HepG2 (cell line): ENCODE measurements around the gene KCNF1. TPM values are rescaled to one million over a fixed set of nuclear protein-coding genes. Genes with fewer than 3 reads are reported as not detected.

Experiments
- ATAC-seq: fragments of 200-7000 bp; cut with Tn5 transposase; 3 replicates; pipeline ENCODE4 v1.9.1; 2020; ENCODE audit warnings: mild to moderate bottlenecking, moderate library complexity
- BruUV-seq: library from RNA; stranded (reverse); fragments of 400-500 nt; replicated peaks from 2 replicates; lab custom pipeline; 2021; lab: Mats Ljungman, UMichigan
- CTCF ChIA-PET: fragments of 300-600 bp; formaldehyde crosslinking; extraction: SDS; loops from one replicate; lab custom pipeline; 2021; ENCODE audit warnings: low total read pairs, inconsistent platforms, low intra/inter-chr PET ratio; lab: Yijun Ruan, JAX
- POLR2A ChIA-PET: fragments of 350-600 bp; sonication (Branson Sonifier 250); formaldehyde crosslinking; loops from one replicate; lab custom pipeline; 2020; ENCODE audit warnings: antibody characterized with exemption, inconsistent platforms; lab: Yijun Ruan, JAX
- DNase-seq: peaks from one replicate; pipeline ENCODE4 v3.0.0-alpha.2; 2015; ENCODE audit warnings: low spot score
- FAIRE-seq: peaks from 3 replicates; lab custom pipeline; 2011; peaks lifted over from hg19 to GRCh38; lab: Jason Lieb, UNC
- H2AFZ ChIP-seq: one replicate; pipeline ENCODE4 v1.6.1; 2011; ENCODE audit warnings: low read length, inconsistent platforms
- H3K27ac ChIP-seq: fragments of 300-600 bp; 3 replicates; pipeline ENCODE4 v1.8.0; 2011; ENCODE audit warnings: mixed run types, mild to moderate bottlenecking, mixed read lengths, low read length, inconsistent platforms; ENCODE audit not compliant: insufficient read depth; ENCODE audit errors: extremely low read length
- H3K27me3 ChIP-seq, 2 experiments: fragments of 200-600 bp in 1 of 2; 2 replicates in 1 of 2; 3 replicates in 1 of 2; pipeline versions ENCODE4 v1.6.0 to v1.8.0; 2011; ENCODE audit warnings: low read length in 2 of 2, mild to moderate bottlenecking in 2 of 2, moderate library complexity in 2 of 2, inconsistent platforms in 1 of 2; ENCODE audit not compliant: insufficient read depth in 2 of 2, control insufficient read depth in 1 of 2
- H3K36me3 ChIP-seq, 2 experiments: fragments of 200-600 bp in 1 of 2; replicated peaks in 1 of 2; 2 replicates in 1 of 2; 3 replicates in 1 of 2; pipeline versions ENCODE4 v1.5.1 to v1.8.0; 2011; ENCODE audit warnings: low read length in 2 of 2, inconsistent platforms in 1 of 2; ENCODE audit not compliant: insufficient read depth in 2 of 2, control insufficient read depth in 1 of 2
- H3K4me1 ChIP-seq: 2 replicates; pipeline ENCODE4 v1.5.1; 2012; ENCODE audit warnings: low read length, inconsistent platforms; ENCODE audit not compliant: insufficient read depth
- H3K4me2 ChIP-seq: 2 replicates; pipeline ENCODE4 v1.6.0; 2011; ENCODE audit warnings: low read depth, low read length, inconsistent platforms
- H3K4me3 ChIP-seq, 3 experiments: fragments of 200-600 bp in 1 of 3; sonication (generic), shearing (Covaris generic) in 1 of 3; replicated peaks in 1 of 3; 2 replicates each; pipeline ENCODE4 v1.5.1; 2011 to 2016; ENCODE audit warnings: low read length in 3 of 3, inconsistent platforms in 2 of 3, low read depth in 2 of 3, mild to moderate bottlenecking in 2 of 3, control low read depth in 1 of 3, mixed read lengths in 1 of 3; ENCODE audit not compliant: insufficient read depth in 1 of 3
- H3K79me2 ChIP-seq: one replicate; pipeline ENCODE4 v1.6.1; 2011; ENCODE audit warnings: low read length, inconsistent platforms; ENCODE audit not compliant: insufficient read depth
- H3K9ac ChIP-seq: 2 replicates; pipeline ENCODE4 v1.6.0; 2011; ENCODE audit warnings: mild to moderate bottlenecking, low read depth, low read length, inconsistent platforms; ENCODE audit not compliant: insufficient read depth
- H3K9me3 ChIP-seq: 2 replicates; pipeline ENCODE4 v1.5.1; 2012; ENCODE audit warnings: mild to moderate bottlenecking, low read length
- H4K20me1 ChIP-seq: 2 replicates; pipeline ENCODE4 v1.6.0; 2011; ENCODE audit warnings: inconsistent platforms, mild to moderate bottlenecking, low read length, moderate library complexity; ENCODE audit not compliant: insufficient read depth
- BCLAF1 ChIP-seq: fragments of 450-650 bp; IDR thresholded peaks from 2 replicates; pipeline ENCODE4 v1.6.1; 2017; ENCODE audit warnings: mild to moderate bottlenecking
- CBX5 ChIP-seq: sonication (generic); formaldehyde crosslinking; IDR thresholded peaks from 2 replicates; pipeline ENCODE4 v1.4.0; 2020; ENCODE audit warnings: missing genetic modification reagents, borderline replicate concordance
- CSRNP1 ChIP-seq: sonication (generic); formaldehyde crosslinking; IDR thresholded peaks from 2 replicates; pipeline ENCODE4 v1.8.1; 2023; ENCODE audit warnings: mild to moderate bottlenecking, missing genetic modification reagents
- HCFC1 ChIP-seq: fragments of 150-350 bp; IDR thresholded peaks from 2 replicates; pipeline ENCODE4 v1.6.1; 2014; ENCODE audit warnings: low read depth, low read length
- HDAC6 ChIP-seq: fragments of 200-600 bp; sonication (generic); IDR thresholded peaks from 2 replicates; pipeline ENCODE4 v1.7.0; 2017; ENCODE audit warnings: mild to moderate bottlenecking, antibody characterized with exemption, low read length, low read depth
- PAWR ChIP-seq: sonication (generic); formaldehyde crosslinking; IDR thresholded peaks from 2 replicates; pipeline ENCODE4 v1.4.0; 2020; ENCODE audit warnings: missing genetic modification reagents, mild to moderate bottlenecking, borderline replicate concordance
- SMAD9 ChIP-seq: sonication (generic); formaldehyde crosslinking; IDR thresholded peaks from 2 replicates; pipeline ENCODE4 v1.5.1; 2020; ENCODE audit warnings: mild to moderate bottlenecking, missing genetic modification reagents
- SP4 ChIP-seq: sonication (generic); formaldehyde crosslinking; IDR thresholded peaks from 2 replicates; pipeline ENCODE4 v1.8.1; 2023; ENCODE audit warnings: mild to moderate bottlenecking, missing genetic modification reagents
- TCF7 ChIP-seq: sonication (generic); IDR thresholded peaks from 2 replicates; pipeline ENCODE4 v1.6.1; 2016; ENCODE audit warnings: antibody characterized with exemption, low read depth
- YEATS4 ChIP-seq: sonication (generic); formaldehyde crosslinking; IDR thresholded peaks from 2 replicates; pipeline ENCODE4 v1.4.0; 2020; ENCODE audit warnings: missing genetic modification reagents, borderline replicate concordance
- ZFP36 ChIP-seq: fragments of 150-350 bp; IDR thresholded peaks from 2 replicates; pipeline ENCODE4 v1.6.1; 2018; ENCODE audit warnings: borderline replicate concordance, low read length, low read depth; ENCODE audit not compliant: partially characterized antibody
- ZFP82 ChIP-seq: sonication (generic); formaldehyde crosslinking; IDR thresholded peaks from 2 replicates; pipeline ENCODE4 v1.5.1; 2020; ENCODE audit warnings: mild to moderate bottlenecking, missing genetic modification reagents, borderline replicate concordance
- ZNF550 ChIP-seq: sonication (generic); formaldehyde crosslinking; IDR thresholded peaks from 2 replicates; pipeline ENCODE4 v1.4.0; 2020; ENCODE audit warnings: mild to moderate bottlenecking, missing genetic modification reagents, borderline replicate concordance
- WGBS: methylation state at CpG from one replicate; pipeline ENCODE4 v1.1.6; 2017; ENCODE audit warnings: low lambda C conversion rate; 5-methylcytosine and 5-hydroxymethylcytosine counted together
- in situ Hi-C: cut with HindIII; loops from 2 replicates; pipeline ENCODE4 v1.10.0; 2017; ENCODE audit warnings: low pct_unique_long_range_greater_than_20kb; ENCODE audit not compliant: extremely low pct_ligation_motif_present
- intact Hi-C: fragments of 100-400 bp; cut with micrococcal nuclease; formaldehyde crosslinking; loops from one replicate; pipeline ENCODE4 v1.10.0; 2022; ENCODE audit not compliant: unreplicated experiment
- polyA plus RNA-seq, 8 experiments: library from polyadenylated mRNA; depleted of rRNA in 3 of 8; stranded (reverse) in 7 of 8; unstranded in 1 of 8; fragments of >200 nt; fragmentation: Illumina TruSeq in 4 of 8; extraction: Trizol in 4 of 8; gene quantifications; 2 replicates each; pipeline versions ENCODE4 v1.2.1 to v1.2.3, GENCODE V29; 2011 to 2016; ENCODE audit warnings: low read depth in 4 of 8, missing spikeins in 1 of 8, mixed read lengths in 1 of 8; ENCODE audit not compliant: insufficient read depth in 1 of 8
- total RNA-seq, 5 experiments: library from RNA; depleted of rRNA; stranded (reverse); fragments of >200 nt; fragmentation: Illumina TruSeq; extraction: Trizol; gene quantifications; 2 replicates each; pipeline ENCODE4 v1.2.3, GENCODE V29; 2016; ENCODE audit warnings: low read depth in 1 of 5
- TF ChIP-seq, protein P1 (sequence below): sonication (generic); formaldehyde crosslinking; IDR thresholded peaks from 2 replicates; pipeline ENCODE4 v1.4.0; 2020; ENCODE audit warnings: missing genetic modification reagents, borderline replicate concordance
- TF ChIP-seq, protein P2 (sequence below): sonication (generic); formaldehyde crosslinking; IDR thresholded peaks from 2 replicates; pipeline ENCODE4 v1.4.0; 2020; ENCODE audit warnings: mild to moderate bottlenecking, missing genetic modification reagents

Gene KCNF1
- total and polyA plus RNA-seq, 2 of the 13 experiments (the other 11 are each of a cell fraction or from before 2014, with no cell fraction given), result 0.09 to 0.12 TPM

- ChIA-PET CTCF (no interaction called here), POLR2A (no interaction called here)
- Histone ChIP-seq H3K27ac (no peak overlapping the region), H2AFZ (no peak overlapping the region), H3K9me3 (peaks cover 7% of the 10 kb centered on the region), H3K4me2 (no peak overlapping the region), H3K36me3 (no peaks in the 10 kb centered on the region), H3K4me3 (no peak overlapping the region), H3K79me2 (no peaks in the 10 kb centered on the region), H3K9ac (no peak overlapping the region), H3K4me1 (no peaks in the 10 kb centered on the region), H4K20me1 (no peaks in the 10 kb centered on the region), H3K27me3 (peaks cover 8 to 57% of the 10 kb centered on the region in 2 experiments; a peak in 4 of 5 replicates)
- BruUV-seq, result no TSS peak
- DNase-seq (no peak), ATAC-seq (no peak), FAIRE-seq (no peak)
- WGBS, result 42% methylated on average over 8 of the region's 15 CpGs
- intact Hi-C loops, result loop anchor here (1.0 to 10.0 kb wide), 2 partner anchors 42 to 1526 kb away; no protein-coding TSS in a partner anchor
- in situ Hi-C loops, result no loop called here
- TF ChIP-seq ZFP82 (CRISPR knock-in tag) (no peak), CBX5 (CRISPR knock-in tag) (no peak), CSRNP1 (no peak), PAWR (CRISPR knock-in tag) (no peak), BCLAF1 (no peak), ZFP36 (no peak), TCF7 (no peak), ZNF550 (CRISPR knock-in tag) (no peak), SP4 (no peak), SMAD9 (CRISPR knock-in tag) (no peak), HDAC6 (no peak), YEATS4 (CRISPR knock-in tag) (no peak), HCFC1 (no peak)
- TF ChIP-seq, protein P1, sequence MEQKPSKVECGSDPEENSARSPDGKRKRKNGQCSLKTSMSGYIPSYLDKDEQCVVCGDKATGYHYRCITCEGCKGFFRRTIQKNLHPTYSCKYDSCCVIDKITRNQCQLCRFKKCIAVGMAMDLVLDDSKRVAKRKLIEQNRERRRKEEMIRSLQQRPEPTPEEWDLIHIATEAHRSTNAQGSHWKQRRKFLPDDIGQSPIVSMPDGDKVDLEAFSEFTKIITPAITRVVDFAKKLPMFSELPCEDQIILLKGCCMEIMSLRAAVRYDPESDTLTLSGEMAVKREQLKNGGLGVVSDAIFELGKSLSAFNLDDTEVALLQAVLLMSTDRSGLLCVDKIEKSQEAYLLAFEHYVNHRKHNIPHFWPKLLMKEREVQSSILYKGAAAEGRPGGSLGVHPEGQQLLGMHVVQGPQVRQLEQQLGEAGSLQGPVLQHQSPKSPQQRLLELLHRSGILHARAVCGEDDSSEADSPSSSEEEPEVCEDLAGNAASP, result no peak
- TF ChIP-seq, protein P2, sequence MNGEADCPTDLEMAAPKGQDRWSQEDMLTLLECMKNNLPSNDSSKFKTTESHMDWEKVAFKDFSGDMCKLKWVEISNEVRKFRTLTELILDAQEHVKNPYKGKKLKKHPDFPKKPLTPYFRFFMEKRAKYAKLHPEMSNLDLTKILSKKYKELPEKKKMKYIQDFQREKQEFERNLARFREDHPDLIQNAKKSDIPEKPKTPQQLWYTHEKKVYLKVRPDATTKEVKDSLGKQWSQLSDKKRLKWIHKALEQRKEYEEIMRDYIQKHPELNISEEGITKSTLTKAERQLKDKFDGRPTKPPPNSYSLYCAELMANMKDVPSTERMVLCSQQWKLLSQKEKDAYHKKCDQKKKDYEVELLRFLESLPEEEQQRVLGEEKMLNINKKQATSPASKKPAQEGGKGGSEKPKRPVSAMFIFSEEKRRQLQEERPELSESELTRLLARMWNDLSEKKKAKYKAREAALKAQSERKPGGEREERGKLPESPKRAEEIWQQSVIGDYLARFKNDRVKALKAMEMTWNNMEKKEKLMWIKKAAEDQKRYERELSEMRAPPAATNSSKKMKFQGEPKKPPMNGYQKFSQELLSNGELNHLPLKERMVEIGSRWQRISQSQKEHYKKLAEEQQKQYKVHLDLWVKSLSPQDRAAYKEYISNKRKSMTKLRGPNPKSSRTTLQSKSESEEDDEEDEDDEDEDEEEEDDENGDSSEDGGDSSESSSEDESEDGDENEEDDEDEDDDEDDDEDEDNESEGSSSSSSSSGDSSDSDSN (CRISPR knock-in tag), result no peak
These were observed 37.0 kb downstream of the KCNF1 start for GRCh38 chr2:10948606-10949230.
